HCT116 (cell line): ENCODE results near the gene GNB4. TPM values are rescaled to one million over a fixed set of nuclear protein-coding genes. Genes with fewer than 3 reads are reported as not detected.

Experiments
- ATAC-seq: fragments of 200-7000 bp; cut with Tn5 transposase; 2 replicates; pipeline ENCODE4 v1.9.1; 2020; ENCODE audit warnings: mild to moderate bottlenecking, moderate library complexity
- BruUV-seq: library from RNA; stranded (reverse); fragments of 400-500 nt; replicated peaks from 2 replicates; lab custom pipeline; 2021; lab: Mats Ljungman, UMichigan
- CTCF ChIA-PET: fragments of 300-600 bp; sonication (Branson Sonifier 250); formaldehyde crosslinking; loops from one replicate; lab custom pipeline; 2021; ENCODE audit warnings: antibody characterized with exemption; lab: Charles Lee
- POLR2A ChIA-PET: fragments of 300-600, 350-600 bp; sonication (Branson Sonifier 250); formaldehyde crosslinking; loops from one replicate; lab custom pipeline; 2021; ENCODE audit warnings: antibody characterized with exemption; lab: Charles Lee
- RAD21 ChIA-PET, 2 experiments: fragments of 300-600 bp; sonication (Branson Sonifier 250); formaldehyde crosslinking; loops; one replicate each; lab custom pipeline; 2023; ENCODE audit warnings: low total read pairs in 2 of 2; ENCODE audit not compliant: uncharacterized antibody in 2 of 2, unreplicated experiment in 2 of 2, low non-redundant PET in 1 of 2; lab: Charles Lee
- DNase-seq: peaks from one replicate; pipeline ENCODE4 v3.0.0-alpha.2; 2010; ENCODE audit warnings: low read depth, low spot score
- H2AFZ ChIP-seq: fragments of 200-600 bp; shearing (Covaris generic), sonication (generic); 2 replicates; pipeline ENCODE4 v1.6.1; 2017; ENCODE audit warnings: low read depth, mixed run types, mixed read lengths, antibody characterized with exemption, low read length; ENCODE audit not compliant: poor library complexity, severe bottlenecking
- H3K27ac ChIP-seq: 2 replicates; pipeline ENCODE4 v1.5.1; 2012; ENCODE audit warnings: low read depth, low read length
- H3K27me3 ChIP-seq: fragments of 200-600 bp; sonication (generic); 2 replicates; pipeline ENCODE4 v1.6.1; 2016; ENCODE audit warnings: mixed run types, low read length, mixed read lengths; ENCODE audit not compliant: insufficient read depth
- H3K36me3 ChIP-seq, 2 experiments: fragments of 200-500 bp in 1 of 2; fragments of 200-600 bp in 1 of 2; sonication (Bioruptor generic) in 1 of 2; sonication (generic) in 1 of 2; 2 replicates each; pipeline versions ENCODE4 v1.5.1 to v1.6.1; 2014 to 2016; ENCODE audit warnings: low read length in 2 of 2, inconsistent platforms in 1 of 2, mixed read lengths in 1 of 2, mixed run types in 1 of 2; ENCODE audit not compliant: insufficient read depth in 2 of 2, control insufficient read depth in 1 of 2
- H3K4me1 ChIP-seq, 2 experiments: fragments of 200-600 bp in 1 of 2; sonication (generic) in 1 of 2; 2 replicates each; pipeline versions ENCODE4 v1.5.1 to v1.6.1; 2012 to 2017; ENCODE audit warnings: low read length in 2 of 2, inconsistent platforms in 1 of 2, mild to moderate bottlenecking in 1 of 2, mixed read lengths in 1 of 2, mixed run types in 1 of 2, moderate library complexity in 1 of 2; ENCODE audit not compliant: insufficient read depth in 2 of 2, control insufficient read depth in 1 of 2
- H3K4me2 ChIP-seq: fragments of 200-600 bp; sonication (generic); 2 replicates; pipeline ENCODE4 v1.6.1; 2017; ENCODE audit warnings: mixed run types, low read length, mixed read lengths
- H3K4me3 ChIP-seq, 2 experiments: fragments of 200-600 bp in 1 of 2; sonication (generic) in 1 of 2; replicated peaks in 1 of 2; 2 replicates each; pipeline ENCODE4 v1.5.1; 2011 to 2016; ENCODE audit warnings: low read length in 2 of 2, control low read depth in 1 of 2, low read depth in 1 of 2, mild to moderate bottlenecking in 1 of 2, mixed read lengths in 1 of 2, mixed run types in 1 of 2
- H3K79me2 ChIP-seq: fragments of 200-600 bp; sonication (generic); 2 replicates; pipeline ENCODE4 v1.6.1; 2017; ENCODE audit warnings: mild to moderate bottlenecking, mixed run types, low read length, moderate library complexity, mixed read lengths; ENCODE audit not compliant: insufficient read depth
- H3K9ac ChIP-seq: fragments of 200-600 bp; sonication (generic); 2 replicates; pipeline ENCODE4 v1.6.1; 2016; ENCODE audit warnings: low read length, mixed read lengths
- H3K9me2 ChIP-seq: fragments of 200-600 bp; sonication (generic), shearing (Covaris generic); 2 replicates; pipeline ENCODE4 v1.6.1; 2017; ENCODE audit warnings: mixed run types, mild to moderate bottlenecking, moderate library complexity; ENCODE audit not compliant: insufficient read depth
- H3K9me3 ChIP-seq, 2 experiments: fragments of 200-500 bp in 1 of 2; fragments of 200-600 bp in 1 of 2; sonication (Bioruptor generic) in 1 of 2; sonication (generic) in 1 of 2; 2 replicates each; pipeline ENCODE4 v1.6.1; 2014 to 2017; ENCODE audit warnings: low read length in 2 of 2, mixed read lengths in 2 of 2, inconsistent platforms in 1 of 2, low read depth in 1 of 2, mild to moderate bottlenecking in 1 of 2, mixed run types in 1 of 2, moderate library complexity in 1 of 2; ENCODE audit not compliant: control insufficient read depth in 1 of 2, insufficient read depth in 1 of 2
- H4K20me1 ChIP-seq: fragments of 200-600 bp; sonication (generic), shearing (Covaris generic); 2 replicates; pipeline ENCODE4 v1.6.1; 2017; ENCODE audit warnings: mixed run types, mild to moderate bottlenecking, moderate library complexity; ENCODE audit not compliant: insufficient read depth
- CBX3 ChIP-seq: IDR thresholded peaks from 2 replicates; pipeline ENCODE4 v1.6.1; 2012; ENCODE audit warnings: low read depth
- CEBPB ChIP-seq: IDR thresholded peaks from 2 replicates; pipeline ENCODE4 v1.6.1; 2012; ENCODE audit warnings: low read depth
- EGR1 ChIP-seq: IDR thresholded peaks from 2 replicates; pipeline ENCODE4 v1.6.1; 2012; ENCODE audit warnings: low read depth
- FOSL1 ChIP-seq: IDR thresholded peaks from 2 replicates; pipeline ENCODE4 v1.6.1; 2012; ENCODE audit warnings: low read depth
- JUND ChIP-seq: IDR thresholded peaks from 2 replicates; pipeline ENCODE4 v1.6.1; 2012
- POLR2AphosphoS5 ChIP-seq: IDR thresholded peaks from 2 replicates; pipeline ENCODE4 v1.6.1; 2011; ENCODE audit warnings: mild to moderate bottlenecking, low read depth, low read length, moderate library complexity
- SIN3A ChIP-seq: IDR thresholded peaks from 2 replicates; pipeline ENCODE4 v1.6.1; 2012; ENCODE audit warnings: low read depth
- SP1 ChIP-seq: IDR thresholded peaks from 2 replicates; pipeline ENCODE4 v1.6.1; 2012; ENCODE audit warnings: low read depth
- SRF ChIP-seq: IDR thresholded peaks from 2 replicates; pipeline ENCODE4 v1.6.1; 2012; ENCODE audit warnings: low read depth
- TCF7L2 ChIP-seq: IDR thresholded peaks from 2 replicates; pipeline ENCODE4 v1.7.0; 2011; ENCODE audit warnings: borderline replicate concordance, inconsistent platforms; ENCODE audit not compliant: insufficient read depth, insufficient read length; ENCODE audit errors: extremely low read depth
- YY1 ChIP-seq: IDR thresholded peaks from 2 replicates; pipeline ENCODE4 v1.6.1; 2011; ENCODE audit warnings: low read length, low read depth, moderate library complexity, mild to moderate bottlenecking; ENCODE audit not compliant: insufficient replicate concordance; ENCODE audit errors: extremely low read depth
- intact Hi-C: fragments of 100-400 bp; cut with micrococcal nuclease; formaldehyde crosslinking; loops from 2 replicates; pipeline ENCODE4 v1.10.0; 2022
- total RNA-seq: library from RNA; stranded (reverse); gene quantifications from one replicate; pipeline ENCODE4 v1.2.1, GENCODE V29; 2021; ENCODE audit not compliant: unreplicated experiment
- TF ChIP-seq, protein P1 (sequence below): IDR thresholded peaks from 2 replicates; pipeline ENCODE4 v1.6.1; 2012
- TF ChIP-seq, protein P2 (sequence below): IDR thresholded peaks from 2 replicates; pipeline ENCODE4 v1.6.1; 2012; ENCODE audit warnings: low read depth
- TF ChIP-seq, protein P3 (sequence below): IDR thresholded peaks from 2 replicates; pipeline ENCODE4 v1.6.1; 2011; ENCODE audit warnings: mild to moderate bottlenecking, low read length, moderate library complexity; ENCODE audit not compliant: insufficient replicate concordance; ENCODE audit errors: extremely low read depth

Gene GNB4
- total RNA-seq, 1 experiment from 2014 or later = 0.10 TPM

DNA sequence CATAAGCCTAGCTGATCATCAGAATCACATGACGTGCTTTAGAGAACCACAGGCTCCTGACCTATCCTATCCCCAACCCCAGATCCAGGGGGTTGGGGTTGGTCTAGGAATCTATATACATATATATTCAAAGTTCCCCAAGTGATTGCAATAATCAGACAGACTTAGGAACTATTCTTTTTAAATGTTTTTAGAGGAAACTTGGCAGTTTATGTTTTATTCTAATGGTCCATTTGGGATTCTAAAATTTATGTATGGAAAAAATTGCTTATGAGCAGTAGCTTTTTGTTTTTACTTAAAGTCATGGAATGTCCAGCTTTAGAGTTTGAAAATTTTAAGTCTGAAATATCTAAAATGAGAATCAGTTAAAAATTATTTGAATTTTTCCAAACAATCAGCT, 81.6 kb downstream of the GNB4 start (continued):
- no peak for TF ChIP-seq JUND
- TF ChIP-seq EGR1 = no peak
- TF ChIP-seq SRF = no peak
- no peak for TF ChIP-seq CBX3
- no peak for TF ChIP-seq YY1
- TF ChIP-seq, protein P1, sequence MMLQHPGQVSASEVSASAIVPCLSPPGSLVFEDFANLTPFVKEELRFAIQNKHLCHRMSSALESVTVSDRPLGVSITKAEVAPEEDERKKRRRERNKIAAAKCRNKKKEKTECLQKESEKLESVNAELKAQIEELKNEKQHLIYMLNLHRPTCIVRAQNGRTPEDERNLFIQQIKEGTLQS = no peak
- TF ChIP-seq POLR2AphosphoS5 = no peak
- no peak for TF ChIP-seq FOSL1

DNA sequence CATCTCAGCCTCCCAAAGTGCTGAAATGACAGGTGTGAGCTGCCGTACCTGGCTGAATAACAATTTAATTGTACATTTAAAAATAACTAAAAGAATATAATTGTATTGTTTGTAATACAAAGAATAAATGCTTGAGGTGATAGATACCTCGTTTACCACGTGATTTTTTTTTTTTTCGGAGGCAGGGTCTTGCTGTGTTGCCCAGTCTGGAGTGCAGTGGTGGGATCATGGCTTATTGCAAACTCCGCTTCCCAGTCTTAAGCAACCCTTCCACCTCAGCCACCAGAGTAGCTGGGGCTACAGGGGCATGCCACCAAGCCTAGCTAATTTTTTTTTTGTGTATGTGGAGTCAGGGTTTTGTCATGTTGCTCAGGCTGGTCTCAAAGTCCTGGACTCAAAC, 87.9 kb downstream of the GNB4 start:
- intact Hi-C loops = no loop called here
- H3K9me3 ChIP-seq = no peaks in the 10 kb centered on the region
- DNase-seq (no peak), ATAC-seq (no peak)
- H3K79me2 ChIP-seq = no peaks in the 10 kb centered on the region
- no peaks in the 10 kb centered on the region for H3K27me3 ChIP-seq
- ChIA-PET CTCF (no interaction called here), RAD21 (no interaction called here), POLR2A (no interaction called here)
- no peak overlapping the region for H3K4me3 ChIP-seq
- H3K9ac ChIP-seq = no peak overlapping the region
- H3K4me2 ChIP-seq = no peak overlapping the region
- H3K4me1 ChIP-seq = no peaks in the 10 kb centered on the region
- H3K27ac ChIP-seq = no peak overlapping the region
- H4K20me1 ChIP-seq = no peaks in the 10 kb centered on the region
- TF ChIP-seq SP1 (no peak), TCF7L2 (no peak), SIN3A (no peak), FOSL1 (no peak), SRF (no peak), YY1 (no peak), CEBPB (no peak), CBX3 (no peak), EGR1 (no peak)
- TF ChIP-seq, protein P1 = no peak
- TF ChIP-seq, protein P2, sequence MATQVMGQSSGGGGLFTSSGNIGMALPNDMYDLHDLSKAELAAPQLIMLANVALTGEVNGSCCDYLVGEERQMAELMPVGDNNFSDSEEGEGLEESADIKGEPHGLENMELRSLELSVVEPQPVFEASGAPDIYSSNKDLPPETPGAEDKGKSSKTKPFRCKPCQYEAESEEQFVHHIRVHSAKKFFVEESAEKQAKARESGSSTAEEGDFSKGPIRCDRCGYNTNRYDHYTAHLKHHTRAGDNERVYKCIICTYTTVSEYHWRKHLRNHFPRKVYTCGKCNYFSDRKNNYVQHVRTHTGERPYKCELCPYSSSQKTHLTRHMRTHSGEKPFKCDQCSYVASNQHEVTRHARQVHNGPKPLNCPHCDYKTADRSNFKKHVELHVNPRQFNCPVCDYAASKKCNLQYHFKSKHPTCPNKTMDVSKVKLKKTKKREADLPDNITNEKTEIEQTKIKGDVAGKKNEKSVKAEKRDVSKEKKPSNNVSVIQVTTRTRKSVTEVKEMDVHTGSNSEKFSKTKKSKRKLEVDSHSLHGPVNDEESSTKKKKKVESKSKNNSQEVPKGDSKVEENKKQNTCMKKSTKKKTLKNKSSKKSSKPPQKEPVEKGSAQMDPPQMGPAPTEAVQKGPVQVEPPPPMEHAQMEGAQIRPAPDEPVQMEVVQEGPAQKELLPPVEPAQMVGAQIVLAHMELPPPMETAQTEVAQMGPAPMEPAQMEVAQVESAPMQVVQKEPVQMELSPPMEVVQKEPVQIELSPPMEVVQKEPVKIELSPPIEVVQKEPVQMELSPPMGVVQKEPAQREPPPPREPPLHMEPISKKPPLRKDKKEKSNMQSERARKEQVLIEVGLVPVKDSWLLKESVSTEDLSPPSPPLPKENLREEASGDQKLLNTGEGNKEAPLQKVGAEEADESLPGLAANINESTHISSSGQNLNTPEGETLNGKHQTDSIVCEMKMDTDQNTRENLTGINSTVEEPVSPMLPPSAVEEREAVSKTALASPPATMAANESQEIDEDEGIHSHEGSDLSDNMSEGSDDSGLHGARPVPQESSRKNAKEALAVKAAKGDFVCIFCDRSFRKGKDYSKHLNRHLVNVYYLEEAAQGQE = no peak
- TF ChIP-seq, protein P3, sequence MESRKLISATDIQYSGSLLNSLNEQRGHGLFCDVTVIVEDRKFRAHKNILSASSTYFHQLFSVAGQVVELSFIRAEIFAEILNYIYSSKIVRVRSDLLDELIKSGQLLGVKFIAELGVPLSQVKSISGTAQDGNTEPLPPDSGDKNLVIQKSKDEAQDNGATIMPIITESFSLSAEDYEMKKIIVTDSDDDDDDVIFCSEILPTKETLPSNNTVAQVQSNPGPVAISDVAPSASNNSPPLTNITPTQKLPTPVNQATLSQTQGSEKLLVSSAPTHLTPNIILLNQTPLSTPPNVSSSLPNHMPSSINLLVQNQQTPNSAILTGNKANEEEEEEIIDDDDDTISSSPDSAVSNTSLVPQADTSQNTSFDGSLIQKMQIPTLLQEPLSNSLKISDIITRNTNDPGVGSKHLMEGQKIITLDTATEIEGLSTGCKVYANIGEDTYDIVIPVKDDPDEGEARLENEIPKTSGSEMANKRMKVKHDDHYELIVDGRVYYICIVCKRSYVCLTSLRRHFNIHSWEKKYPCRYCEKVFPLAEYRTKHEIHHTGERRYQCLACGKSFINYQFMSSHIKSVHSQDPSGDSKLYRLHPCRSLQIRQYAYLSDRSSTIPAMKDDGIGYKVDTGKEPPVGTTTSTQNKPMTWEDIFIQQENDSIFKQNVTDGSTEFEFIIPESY = no peak
- BruUV-seq = no TSS peak
- H3K36me3 ChIP-seq = peaks cover 7 to 26% of the 10 kb centered on the region in 2 experiments; a peak in 3 of 4 replicates
- no peak overlapping the region for H2AFZ ChIP-seq
- H3K9me2 ChIP-seq = no peaks in the 10 kb centered on the region
